Measurements from ENCODE around the gene NES.

Gene NES

GRCh38 chr1:156618853-156619581 lies 58.2 kb downstream of the NES start, which contains the start of gene HAPLN2:
TSS of gene HAPLN2 (plus strand) at chr1:156619415. CDS start at chr1:156623491, 4,076 bp downstream.
- DNase-seq: no peak
